Measurements from ENCODE around the gene SLC15A3.

Gene SLC15A3

DNA sequence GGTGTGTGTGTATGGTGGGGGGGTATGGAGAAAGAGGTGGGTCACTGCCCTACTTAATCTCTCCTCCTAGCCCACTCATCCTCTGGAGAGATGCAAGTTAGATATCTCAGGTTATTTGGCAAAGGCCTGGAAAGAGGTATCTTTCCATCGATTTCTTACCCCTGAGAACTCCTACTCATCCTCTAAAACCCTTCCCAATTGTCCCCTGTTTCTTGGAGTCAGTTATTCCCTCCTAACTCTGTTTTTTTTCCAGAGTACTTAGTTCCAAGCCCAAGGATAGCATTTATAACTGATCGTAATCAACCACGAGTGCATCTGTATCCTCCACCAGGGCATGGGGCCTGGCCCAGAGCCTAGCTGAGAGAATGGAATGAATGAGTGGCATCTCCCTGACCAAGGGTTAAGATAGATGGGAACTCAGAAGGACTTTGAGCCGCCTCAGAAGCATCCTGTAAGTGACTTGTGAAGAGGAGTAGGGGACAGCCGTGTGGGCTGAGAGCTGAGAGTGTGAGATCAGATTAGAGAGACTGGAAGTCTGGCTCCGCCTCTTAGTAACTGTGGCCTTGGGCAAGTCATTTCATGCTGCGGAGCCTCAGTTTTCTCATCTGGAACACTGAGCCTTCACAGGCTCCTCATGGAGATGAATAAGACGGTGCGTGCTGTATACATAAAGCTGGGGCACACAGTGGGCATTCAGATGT is 35.8 kb upstream of the SLC15A3 start:
- Histone ChIP-seq H3K56ac (ENCODE audit: low read length) (no peak overlapping the region), H2AK5ac (ENCODE audit: low read length) (no peak overlapping the region), H4K8ac (ENCODE audit: low read depth, low read length) (no peak overlapping the region), H3K4ac (ENCODE audit: low read depth, low read length) (no peak overlapping the region), H3K4me2 (ENCODE audit: low read length) (no peak overlapping the region), H3K18ac (ENCODE audit: low read length) (no peak overlapping the region), H3K79me2 (ENCODE audit: control insufficient read depth, insufficient read depth, low read length) (no peaks in the 10 kb centered on the region), H2BK120ac (ENCODE audit: low read depth, low read length) (no peak overlapping the region), H3K4me3 (ENCODE audit: low read length) (no peak overlapping the region), H3K23ac (ENCODE audit: low read length) (no peak overlapping the region), H4K5ac (ENCODE audit: low read length) (no peak overlapping the region), H2BK5ac (ENCODE audit: low read length) (no peak overlapping the region), H3K79me1 (ENCODE audit: low read length) (no peaks in the 10 kb centered on the region), H3K27me3 (ENCODE audit: insufficient read depth, low read length, poor library complexity) (no peaks in the 10 kb centered on the region), H3K36me3 (ENCODE audit: control insufficient read depth, insufficient read depth, low read length) (no peaks in the 10 kb centered on the region), H2BK15ac (replicated peaks; ENCODE audit: low read depth) (no peak overlapping the region), H3K27ac (ENCODE audit: low read depth, low read length) (no peak overlapping the region), H3K9ac (ENCODE audit: low read length) (no peak overlapping the region), H3K4me1 (ENCODE audit: control insufficient read depth, low read depth, low read length) (no peaks in the 10 kb centered on the region)
- WGBS (ENCODE audit: extremely low coverage, insufficient coverage, low lambda C conversion rate), result no CpG with 5 or more reads among the region's 9 CpGs
- DNase-seq, result no peak

DNA sequence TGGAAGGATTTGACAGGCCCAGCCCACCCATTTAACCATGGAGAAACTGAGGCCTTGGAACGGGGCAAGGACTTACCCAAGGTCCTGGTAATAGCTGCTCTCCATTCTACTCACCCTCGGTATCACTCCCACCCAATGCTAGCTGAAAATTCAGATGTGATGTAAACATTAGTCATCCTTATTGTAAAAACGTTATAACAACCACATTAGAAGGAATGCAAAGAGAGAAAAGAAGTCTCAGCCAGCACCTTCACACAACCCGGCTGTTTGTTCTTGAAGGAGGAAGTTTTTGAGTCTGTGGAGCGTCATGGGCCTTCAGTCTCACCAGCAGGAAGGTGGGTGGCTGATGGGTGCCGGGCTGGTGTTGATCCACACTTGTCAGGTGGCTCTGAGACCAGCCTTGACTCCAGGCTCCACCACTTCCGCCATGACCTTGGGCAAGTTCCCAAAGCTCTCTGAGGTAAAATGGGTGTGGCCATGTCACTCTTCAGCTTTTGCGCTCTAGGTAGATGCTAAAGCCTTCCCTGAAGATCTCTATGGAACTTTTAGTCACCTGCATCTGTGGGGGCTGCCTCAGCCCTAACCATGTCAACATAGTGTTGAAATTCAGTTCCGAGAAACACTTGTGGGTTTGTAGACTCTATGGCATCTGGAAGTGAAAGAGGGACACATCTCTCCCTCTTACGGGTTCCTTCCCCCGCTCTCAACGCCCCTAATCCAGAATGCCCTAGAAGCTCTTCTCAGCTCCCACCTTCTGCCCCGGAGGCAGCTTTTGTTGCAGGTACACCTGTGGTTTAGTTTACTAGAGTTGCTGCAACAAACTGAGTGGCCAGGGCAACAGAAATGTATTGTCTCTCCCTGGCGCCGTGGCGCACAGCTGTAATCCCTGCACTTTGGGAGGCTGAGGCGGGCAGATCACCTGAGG is 34.3 kb upstream of the SLC15A3 start:
- Histone ChIP-seq H3K9ac (ENCODE audit: low read length) (no peak overlapping the region), H3K23ac (ENCODE audit: low read length) (no peak overlapping the region), H3K27me3 (ENCODE audit: insufficient read depth, low read length, poor library complexity) (no peaks in the 10 kb centered on the region), H3K4me2 (ENCODE audit: low read length) (no peak overlapping the region), H4K8ac (ENCODE audit: low read depth, low read length) (no peak overlapping the region), H3K79me1 (ENCODE audit: low read length) (no peaks in the 10 kb centered on the region), H2AK5ac (ENCODE audit: low read length) (no peak overlapping the region), H2BK5ac (ENCODE audit: low read length) (no peak overlapping the region), H3K4me1 (ENCODE audit: control insufficient read depth, low read depth, low read length) (no peaks in the 10 kb centered on the region), H2BK15ac (replicated peaks; ENCODE audit: low read depth) (no peak overlapping the region), H4K5ac (ENCODE audit: low read length) (no peak overlapping the region), H3K27ac (ENCODE audit: low read depth, low read length) (no peak overlapping the region), H3K4ac (ENCODE audit: low read depth, low read length) (no peak overlapping the region), H3K56ac (ENCODE audit: low read length) (no peak overlapping the region), H3K79me2 (ENCODE audit: control insufficient read depth, insufficient read depth, low read length) (no peaks in the 10 kb centered on the region), H3K36me3 (ENCODE audit: control insufficient read depth, insufficient read depth, low read length) (no peaks in the 10 kb centered on the region), H2BK120ac (ENCODE audit: low read depth, low read length) (no peak overlapping the region), H3K4me3 (ENCODE audit: low read length) (no peak overlapping the region), H3K18ac (ENCODE audit: low read length) (no peak overlapping the region)
- no peak for DNase-seq
- WGBS (ENCODE audit: extremely low coverage, insufficient coverage, low lambda C conversion rate), result no CpG with 5 or more reads among the region's 17 CpGs

DNA sequence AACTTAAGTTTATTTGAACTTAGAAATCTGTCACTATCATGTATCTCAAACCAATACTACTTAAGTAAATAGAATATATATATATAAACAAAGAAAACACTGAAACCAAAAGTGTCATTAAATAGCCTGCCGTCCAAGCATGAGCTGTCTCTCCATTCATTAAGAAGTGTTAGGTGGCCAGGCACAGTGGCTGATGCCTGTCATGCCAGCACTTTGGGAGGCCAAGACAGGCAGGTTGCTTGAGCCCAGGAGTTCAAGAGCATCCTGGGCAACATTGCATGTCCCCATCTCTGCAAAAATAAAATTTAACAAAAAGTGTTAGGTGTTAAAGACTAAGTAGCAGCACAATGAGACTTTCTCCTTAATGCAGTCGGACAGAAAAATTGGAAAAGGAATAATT is 33.5 kb upstream of the SLC15A3 start:
- Histone ChIP-seq H3K79me1 (ENCODE audit: low read length) (no peaks in the 10 kb centered on the region), H3K23ac (ENCODE audit: low read length) (no peak overlapping the region), H3K56ac (ENCODE audit: low read length) (no peak overlapping the region), H2AK5ac (ENCODE audit: low read length) (no peak overlapping the region), H3K4ac (ENCODE audit: low read depth, low read length) (no peak overlapping the region), H3K27me3 (ENCODE audit: insufficient read depth, low read length, poor library complexity) (no peaks in the 10 kb centered on the region), H3K79me2 (ENCODE audit: control insufficient read depth, insufficient read depth, low read length) (no peaks in the 10 kb centered on the region), H2BK5ac (ENCODE audit: low read length) (no peak overlapping the region), H3K4me1 (ENCODE audit: control insufficient read depth, low read depth, low read length) (no peaks in the 10 kb centered on the region), H3K27ac (ENCODE audit: low read depth, low read length) (no peak overlapping the region), H3K36me3 (ENCODE audit: control insufficient read depth, insufficient read depth, low read length) (no peaks in the 10 kb centered on the region), H3K18ac (ENCODE audit: low read length) (no peak overlapping the region), H3K4me3 (ENCODE audit: low read length) (no peak overlapping the region), H2BK15ac (replicated peaks; ENCODE audit: low read depth) (no peak overlapping the region), H2BK120ac (ENCODE audit: low read depth, low read length) (no peak overlapping the region), H4K8ac (ENCODE audit: low read depth, low read length) (no peak overlapping the region), H3K9ac (ENCODE audit: low read length) (no peak overlapping the region), H4K5ac (ENCODE audit: low read length) (no peak overlapping the region), H3K4me2 (ENCODE audit: low read length) (no peak overlapping the region)
- DNase-seq, result no peak
- no CpG with 5 or more reads among the region's 2 CpGs for WGBS (ENCODE audit: extremely low coverage, insufficient coverage, low lambda C conversion rate)

DNA sequence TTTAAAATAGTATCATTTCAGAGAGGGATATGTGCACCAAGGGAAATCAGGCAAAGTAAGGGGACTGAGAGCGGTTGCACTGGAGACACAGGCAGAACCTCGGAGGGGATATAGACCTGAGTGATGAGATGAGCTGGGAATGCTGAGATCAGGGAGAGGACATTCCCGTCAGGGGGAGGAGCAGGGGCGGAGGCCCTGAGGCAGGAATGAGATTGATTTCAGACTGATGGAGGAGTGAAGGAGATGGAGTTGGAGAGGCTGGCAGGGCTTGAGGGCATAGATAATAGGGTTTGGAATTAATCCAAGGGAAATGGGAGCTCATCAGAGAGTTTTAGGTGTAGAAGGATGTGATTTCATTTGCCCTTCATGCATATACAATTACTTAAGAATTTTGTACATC is 32.7 kb upstream of the SLC15A3 start:
- H3K9ac ChIP-seq (ENCODE audit: low read length), result no peak overlapping the region
- no peak overlapping the region for H3K27ac ChIP-seq (ENCODE audit: low read depth, low read length)
- H3K4me3 ChIP-seq (ENCODE audit: low read length), result no peak overlapping the region
- no CpG with 5 or more reads among the region's 4 CpGs for WGBS (ENCODE audit: extremely low coverage, insufficient coverage, low lambda C conversion rate)
- no peak overlapping the region for H3K23ac ChIP-seq (ENCODE audit: low read length)
- H2AK5ac ChIP-seq (ENCODE audit: low read length), result no peak overlapping the region
- H2BK5ac ChIP-seq (ENCODE audit: low read length), result no peak overlapping the region
- no peaks in the 10 kb centered on the region for H3K79me1 ChIP-seq (ENCODE audit: low read length)
- H4K8ac ChIP-seq (ENCODE audit: low read depth, low read length), result no peak overlapping the region
- no peaks in the 10 kb centered on the region for H3K4me1 ChIP-seq (ENCODE audit: control insufficient read depth, low read depth, low read length)
- no peaks in the 10 kb centered on the region for H3K27me3 ChIP-seq (ENCODE audit: insufficient read depth, low read length, poor library complexity)
- no peak overlapping the region for H2BK120ac ChIP-seq (ENCODE audit: low read depth, low read length)
- H3K4me2 ChIP-seq (ENCODE audit: low read length), result no peak overlapping the region
- DNase-seq, result peak; percentile 75
- no peak overlapping the region for H3K56ac ChIP-seq (ENCODE audit: low read length)
- H2BK15ac ChIP-seq (replicated peaks; ENCODE audit: low read depth), result no peak overlapping the region
- H3K79me2 ChIP-seq (ENCODE audit: control insufficient read depth, insufficient read depth, low read length), result no peaks in the 10 kb centered on the region
- H4K5ac ChIP-seq (ENCODE audit: low read length), result no peak overlapping the region
- H3K4ac ChIP-seq (ENCODE audit: low read depth, low read length), result no peak overlapping the region
- H3K18ac ChIP-seq (ENCODE audit: low read length), result no peak overlapping the region
- H3K36me3 ChIP-seq (ENCODE audit: control insufficient read depth, insufficient read depth, low read length), result no peaks in the 10 kb centered on the region

DNA sequence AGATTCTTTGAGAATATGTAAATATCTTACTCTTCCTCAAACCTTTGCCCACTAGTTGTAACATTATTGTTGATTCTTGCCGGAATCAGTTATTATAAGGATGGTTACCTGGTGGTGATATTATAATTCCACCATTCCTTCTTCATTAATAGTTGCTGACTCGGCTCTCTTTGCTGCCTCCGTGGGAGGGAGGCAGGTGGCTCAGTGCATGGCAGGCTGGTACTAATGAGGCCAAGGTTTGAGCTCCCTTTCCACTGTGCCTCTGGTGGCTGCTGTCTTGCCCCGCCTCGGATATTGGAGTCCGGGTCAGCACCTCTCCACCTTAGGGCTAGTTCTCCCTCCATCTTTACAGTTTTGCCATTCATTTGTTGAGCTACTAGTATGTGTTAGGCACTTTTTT is 32.2 kb upstream of the SLC15A3 start:
- Histone ChIP-seq H3K79me2 (ENCODE audit: control insufficient read depth, insufficient read depth, low read length) (no peaks in the 10 kb centered on the region), H3K56ac (ENCODE audit: low read length) (no peak overlapping the region)

More for the DNA sequence above, 32.2 kb upstream of the SLC15A3 start:
- H3K9ac ChIP-seq (ENCODE audit: low read length), result no peak overlapping the region
- DNase-seq, result no peak
- H3K36me3 ChIP-seq (ENCODE audit: control insufficient read depth, insufficient read depth, low read length), result no peaks in the 10 kb centered on the region
- H3K4me2 ChIP-seq (ENCODE audit: low read length), result no peak overlapping the region
- H3K27ac ChIP-seq (ENCODE audit: low read depth, low read length), result no peak overlapping the region
- H2BK15ac ChIP-seq (replicated peaks; ENCODE audit: low read depth), result no peak overlapping the region
- no peak overlapping the region for H3K23ac ChIP-seq (ENCODE audit: low read length)
- H4K5ac ChIP-seq (ENCODE audit: low read length), result no peak overlapping the region
- H3K18ac ChIP-seq (ENCODE audit: low read length), result no peak overlapping the region
- no peak overlapping the region for H3K4me3 ChIP-seq (ENCODE audit: low read length)
- no peaks in the 10 kb centered on the region for H3K4me1 ChIP-seq (ENCODE audit: control insufficient read depth, low read depth, low read length)
- no peak overlapping the region for H2BK120ac ChIP-seq (ENCODE audit: low read depth, low read length)
- no peaks in the 10 kb centered on the region for H3K27me3 ChIP-seq (ENCODE audit: insufficient read depth, low read length, poor library complexity)
- H2AK5ac ChIP-seq (ENCODE audit: low read length), result no peak overlapping the region
- H3K79me1 ChIP-seq (ENCODE audit: low read length), result no peaks in the 10 kb centered on the region
- no peak overlapping the region for H2BK5ac ChIP-seq (ENCODE audit: low read length)
- no peak overlapping the region for H3K4ac ChIP-seq (ENCODE audit: low read depth, low read length)
- WGBS (ENCODE audit: extremely low coverage, insufficient coverage, low lambda C conversion rate), result no CpG with 5 or more reads among the region's 6 CpGs
- H4K8ac ChIP-seq (ENCODE audit: low read depth, low read length), result no peak overlapping the region

All from mesendoderm (in vitro differentiated cells).